ENCODE data around the gene CLIC1. TPM values are rescaled to one million over a fixed set of nuclear protein-coding genes. Genes with fewer than 3 reads are reported as not detected.

Gene CLIC1
- total RNA-seq, 2 donors from 2014 or later, result 68.9 to 92.9 TPM

- Histone ChIP-seq H3K9me3 (no peaks in the 10 kb centered on the region), H3K27me3 (no peaks in the 10 kb centered on the region), H3K4me3 (no peak overlapping the region), H3K4me1 (peaks cover 14% of the 10 kb centered on the region), H3K36me3 (replicated peaks in 1 of 2; ENCODE audit: insufficient read depth in 1 of 2, low read depth in 2 of 2) (peaks cover 0 to 13% of the 10 kb centered on the region in 2 donors), H3K27ac (no peak overlapping the region)
- TF ChIP-seq CTCF (IDR thresholded peaks at IDR 0.05) (no peak), POLR2A (IDR thresholded peaks at IDR 0.05) (no peak)
- ATAC-seq, result no peak
- no peak for DNase-seq
- intact Hi-C loops (cut with DNase I), result no loop called here
- WGBS, 2 donors, result 75 to 82% methylated on average over 5 of the region's 5 CpGs
These were observed 49.8 kb downstream of the CLIC1 start for GRCh38 chr6:31686483-31686882.

GRCh38 chr6:31683591-31683990, 52.7 kb downstream of the CLIC1 start:
- no peak for DNase-seq
- intact Hi-C loops (cut with DNase I), result loop anchor here (5.0 kb wide), 1 partner anchor 269 kb away; no protein-coding TSS in a partner anchor
- 64 to 76% methylated on average over 13 of the region's 13 CpGs for WGBS, 2 donors
- Histone ChIP-seq H3K36me3 (replicated peaks in 1 of 2; ENCODE audit: insufficient read depth in 1 of 2, low read depth in 2 of 2) (peaks cover 0 to 8% of the 10 kb centered on the region in 2 donors), H3K4me3 (no peak overlapping the region), H3K9me3 (no peaks in the 10 kb centered on the region), H3K27me3 (no peaks in the 10 kb centered on the region), H3K27ac (peak overlapping the region in 2 of 4 donors; percentile 31 to 60), H3K4me1 (peaks cover 27% of the 10 kb centered on the region)
- TF ChIP-seq POLR2A (IDR thresholded peaks at IDR 0.05) (no peak), CTCF (IDR thresholded peaks at IDR 0.05) (no peak)
- no peak for ATAC-seq

- H3K4me3 ChIP-seq, result peak overlapping the region in 1 of 2 donors; percentile 18
- no peaks in the 10 kb centered on the region for H3K9me3 ChIP-seq
- ATAC-seq (peak; percentile 51), DNase-seq (peak; percentile 33 to 61 (median 42))
- peaks cover 27% of the 10 kb centered on the region for H3K4me1 ChIP-seq
- intact Hi-C loops (cut with DNase I), result loop anchor here (5.0 kb wide), 1 partner anchor 271 kb away; no protein-coding TSS in a partner anchor
- TF ChIP-seq POLR2A (IDR thresholded peaks at IDR 0.05), result peak in 2 of 3 donors; percentile 48 to 49
- peak in 2 of 7 experiments; percentile 6 to 37 for TF ChIP-seq CTCF (IDR thresholded peaks at IDR 0.05)
- H3K27ac ChIP-seq, result peak overlapping the region in 3 of 4 donors; percentile 59 to 82 (median 70)
- 0 to 3% methylated on average over 3 to 29 of the region's 40 CpGs for WGBS, 2 donors
- no peaks in the 10 kb centered on the region for H3K36me3 ChIP-seq (replicated peaks in 1 of 2; ENCODE audit: insufficient read depth in 1 of 2, low read depth in 2 of 2)
- no peaks in the 10 kb centered on the region for H3K27me3 ChIP-seq
These were observed 55.1 kb downstream of the CLIC1 start for GRCh38 chr6:31681135-31681671.

Small RNAs within 50 kb of the gene (microRNA-seq; reads per million reads assigned to microRNA genes)
- 0 to 0.47 reads per million in 2 donors for gene MIR4646 (ENCODE audit: borderline number of aligned reads in 2 of 2, borderline replicate concordance in 2 of 2)

Small RNAs within 50 kb of the gene (small RNA-seq; reads per million reads assigned to genes)
- not detected for gene LY6G6D
- gene MIR4646, result not detected
- gene MSH5-SAPCD1, result not detected
- not detected for gene RF00019
- not detected for gene RNU6-850P
- gene SAPCD1, result not detected

Other genes with a start within 250 kb of the CLIC1 start
- gene MICB, start 238.4 kb downstream of the CLIC1 start, total RNA-seq, result under 1 TPM in 1 of 2 donors, not detected in 1; 0.78 TPM
- gene MCCD1, start 207.6 kb downstream of the CLIC1 start, total RNA-seq, result not detected
- gene DDX39B, start 194.5 kb downstream of the CLIC1 start, total RNA-seq, result 100 to 1,000 TPM; 132 to 260 TPM
- 1 to 10 TPM in 1 of 2 donors, not detected in 1; 1.0 TPM for gene ATP6V1G2, start 189.9 kb downstream of the CLIC1 start, total RNA-seq
- gene NFKBIL1, start 188.9 kb downstream of the CLIC1 start, total RNA-seq, result 10 to 100 TPM in 1 of 2 donors, 1 to 10 TPM in 1; 5.6 to 27.0 TPM
- gene LTA, start 164.2 kb downstream of the CLIC1 start, total RNA-seq, result not detected
- 1 to 10 TPM in 1 of 2 donors, under 1 TPM in 1; 0.66 to 1.3 TPM for gene TNF, start 161.0 kb downstream of the CLIC1 start, total RNA-seq
- gene LTB, start 154.1 kb downstream of the CLIC1 start, total RNA-seq, result under 1 TPM in 1 of 2 donors, not detected in 1; 0.78 TPM
- gene LST1, start 150.3 kb downstream of the CLIC1 start, total RNA-seq, result 1 to 10 TPM; 2.9 to 6.9 TPM
- not detected for gene NCR3, start 143.5 kb downstream of the CLIC1 start, total RNA-seq
- gene AIF1, start 121.3 kb downstream of the CLIC1 start, total RNA-seq, result 1 to 10 TPM; 2.3 to 7.3 TPM
- gene PRRC2A, start 115.8 kb downstream of the CLIC1 start, total RNA-seq, result 10 to 100 TPM; 48.8 to 57.4 TPM
- 100 to 1,000 TPM; 101 to 128 TPM for gene BAG6, start 83.9 kb downstream of the CLIC1 start, total RNA-seq
- gene APOM, start 80.6 kb downstream of the CLIC1 start, total RNA-seq, result 1 to 10 TPM in 1 of 2 donors, not detected in 1; 1.6 TPM
- gene C6orf47, start 75.8 kb downstream of the CLIC1 start, total RNA-seq, result 10 to 100 TPM; 15.8 to 22.1 TPM
- gene GPANK1, start 71.5 kb downstream of the CLIC1 start, total RNA-seq, result 10 to 100 TPM in 1 of 2 donors, 1 to 10 TPM in 1; 8.9 to 10.9 TPM
- gene CSNK2B, start 70.5 kb downstream of the CLIC1 start, total RNA-seq, result 100 to 1,000 TPM in 1 of 2 donors, 10 to 100 TPM in 1; 98.2 to 100 TPM
- 1 to 10 TPM; 6.9 to 8.3 TPM for gene LY6G5B, start 66.6 kb downstream of the CLIC1 start, total RNA-seq
- gene LY6G5C, start 55.5 kb downstream of the CLIC1 start, total RNA-seq, result 1 to 10 TPM in 1 of 2 donors, not detected in 1; 4.4 TPM
- gene ABHD16A, start 33.2 kb downstream of the CLIC1 start, total RNA-seq, result 10 to 100 TPM; 24.7 to 38.1 TPM
- not detected for gene LY6G6F, start 29.7 kb downstream of the CLIC1 start, total RNA-seq
- gene LY6G6D, start 21.2 kb downstream of the CLIC1 start, total RNA-seq, result not detected
- gene LY6G6C, start 14.8 kb downstream of the CLIC1 start, total RNA-seq, result not detected
- gene MPIG6B, start 13.2 kb downstream of the CLIC1 start, total RNA-seq, result not detected
- 10 to 100 TPM; 23.6 to 40.5 TPM for gene DDAH2, start 7.2 kb downstream of the CLIC1 start, total RNA-seq
- 10 to 100 TPM in 1 of 2 donors, 1 to 10 TPM in 1; 6.7 to 12.9 TPM for gene MSH5, start 3.5 kb upstream of the CLIC1 start, total RNA-seq
- 1 to 10 TPM; 2.0 to 2.6 TPM for gene SAPCD1, start 26.1 kb upstream of the CLIC1 start, total RNA-seq
- gene VWA7, start 40.8 kb upstream of the CLIC1 start, total RNA-seq, result 1 to 10 TPM; 4.2 to 6.3 TPM
- gene VARS1, start 59.2 kb upstream of the CLIC1 start, total RNA-seq, result 10 to 100 TPM; 39.2 to 67.6 TPM
- gene LSM2, start 70.4 kb upstream of the CLIC1 start, total RNA-seq, result 10 to 100 TPM; 21.0 to 22.4 TPM
- gene HSPA1L, start 78.8 kb upstream of the CLIC1 start, total RNA-seq, result 1 to 10 TPM in 1 of 2 donors, under 1 TPM in 1; 0.33 to 1.0 TPM
- 10 to 100 TPM; 70.9 to 92.1 TPM for gene HSPA1A, start 79.0 kb upstream of the CLIC1 start, total RNA-seq
- 100 to 1,000 TPM in 1 of 2 donors, 10 to 100 TPM in 1; 87.0 to 131 TPM for gene HSPA1B, start 91.2 kb upstream of the CLIC1 start, total RNA-seq
- 10 to 100 TPM; 29.3 to 30.6 TPM for gene NEU1, start 126.3 kb upstream of the CLIC1 start, total RNA-seq
- gene SLC44A4, start 142.5 kb upstream of the CLIC1 start, total RNA-seq, result 10 to 100 TPM in 1 of 2 donors, 1 to 10 TPM in 1; 7.3 to 19.2 TPM
- 10 to 100 TPM; 35.8 to 87.7 TPM for gene EHMT2, start 161.2 kb upstream of the CLIC1 start, total RNA-seq
- gene ZBTB12, start 165.6 kb upstream of the CLIC1 start, total RNA-seq, result 1 to 10 TPM in 1 of 2 donors, not detected in 1; 2.1 TPM
- gene C2, start 191.2 kb upstream of the CLIC1 start, total RNA-seq, result 1 to 10 TPM; 1.3 TPM
- gene CFB, start 209.6 kb upstream of the CLIC1 start, total RNA-seq, result 10 to 100 TPM; 21.0 to 33.9 TPM
- gene NELFE, start 222.4 kb upstream of the CLIC1 start, total RNA-seq, result 10 to 100 TPM; 38.9 to 39.9 TPM
- 10 to 100 TPM; 30.9 to 52.1 TPM for gene SKIC2, start 222.6 kb upstream of the CLIC1 start, total RNA-seq
- 10 to 100 TPM; 16.9 to 26.0 TPM for gene DXO, start 235.6 kb upstream of the CLIC1 start, total RNA-seq
- gene C4A, start 245.5 kb upstream of the CLIC1 start, total RNA-seq, result 10 to 100 TPM; 60.3 to 65.9 TPM